Neural crest cell (in vitro differentiated cells): ENCODE measurements around the gene PCDHGC5. TPM values are rescaled to one million over a fixed set of nuclear protein-coding genes. Genes with fewer than 3 reads are reported as not detected.

ENCODE experiments used
- DNase-seq: peaks from one replicate; pipeline ENCODE4 v3.0.0; 2021; ENCODE audit warnings: low read depth, mixed read lengths, low spot score
- H3K27ac Mint-ChIP-seq: one replicate; pipeline ENCODE4 v1.8.0; 2021; ENCODE audit warnings: mild to moderate bottlenecking, mixed read lengths; ENCODE audit not compliant: unreplicated experiment
- H3K27me3 Mint-ChIP-seq: 2 replicates; pipeline ENCODE4 v1.8.0; 2021; ENCODE audit warnings: low read depth, mild to moderate bottlenecking, mixed read lengths
- H3K36me3 Mint-ChIP-seq: 2 replicates; pipeline ENCODE4 v1.8.0; 2021; ENCODE audit warnings: low read depth, mild to moderate bottlenecking, mixed read lengths
- H3K4me1 Mint-ChIP-seq: 2 replicates; pipeline ENCODE4 v1.8.0; 2021; ENCODE audit warnings: mixed read lengths
- H3K4me3 Mint-ChIP-seq: one replicate; pipeline ENCODE4 v1.8.0; 2021; ENCODE audit warnings: mild to moderate bottlenecking, mixed read lengths
- H3K9me3 Mint-ChIP-seq: 2 replicates; pipeline ENCODE4 v1.8.0; 2021; ENCODE audit warnings: mixed read lengths
- CTCF ChIP-seq: fragments of 200-600 bp; sonication (generic); conservative IDR thresholded peaks from 2 replicates; pipeline ENCODE4 v1.5.0; 2021; ENCODE audit warnings: antibody characterized with exemption, mild to moderate bottlenecking
- total RNA-seq: library from RNA; stranded (reverse); gene quantifications from 2 replicates; pipeline ENCODE4 v1.2.1, GENCODE V29; 2021

PCDHGC5 gene
- total RNA-seq, 1 donor from 2014 or later, result 2.2 TPM

DNA sequence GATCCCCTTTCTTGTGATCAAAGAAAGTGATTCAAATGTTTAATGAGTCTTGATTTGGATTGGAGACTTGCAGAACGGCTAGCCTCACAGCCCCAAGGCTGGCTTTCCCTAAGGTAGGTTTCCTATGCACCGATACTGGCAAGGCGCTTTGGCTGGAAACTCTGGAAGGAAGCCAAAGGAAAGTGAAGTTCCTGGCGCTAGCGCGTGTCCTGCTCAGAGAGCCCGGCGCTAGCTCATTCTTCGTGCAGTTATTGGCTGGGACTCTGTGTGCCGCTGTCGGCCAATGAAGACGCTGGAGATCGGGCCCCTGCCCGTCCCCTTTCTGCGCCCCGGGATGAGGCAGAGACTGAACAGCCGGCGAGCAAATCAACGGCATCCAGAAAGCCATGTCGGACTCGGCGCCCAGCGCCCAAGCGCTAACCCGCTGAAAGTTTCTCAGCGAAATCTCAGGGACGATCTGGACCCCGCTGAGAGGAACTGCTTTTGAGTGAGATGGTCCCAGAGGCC lies 13.2 kb upstream of the PCDHGC5 start, which contains the start of gene PCDHGC3:
TSS of gene PCDHGC3 (plus strand) at position 342 of the 507 bp plus-strand sequence. CDS start at position 493, 151 bp downstream.
- H3K9me3 Mint-ChIP-seq, result no peaks in the 10 kb centered on the region

DNA sequence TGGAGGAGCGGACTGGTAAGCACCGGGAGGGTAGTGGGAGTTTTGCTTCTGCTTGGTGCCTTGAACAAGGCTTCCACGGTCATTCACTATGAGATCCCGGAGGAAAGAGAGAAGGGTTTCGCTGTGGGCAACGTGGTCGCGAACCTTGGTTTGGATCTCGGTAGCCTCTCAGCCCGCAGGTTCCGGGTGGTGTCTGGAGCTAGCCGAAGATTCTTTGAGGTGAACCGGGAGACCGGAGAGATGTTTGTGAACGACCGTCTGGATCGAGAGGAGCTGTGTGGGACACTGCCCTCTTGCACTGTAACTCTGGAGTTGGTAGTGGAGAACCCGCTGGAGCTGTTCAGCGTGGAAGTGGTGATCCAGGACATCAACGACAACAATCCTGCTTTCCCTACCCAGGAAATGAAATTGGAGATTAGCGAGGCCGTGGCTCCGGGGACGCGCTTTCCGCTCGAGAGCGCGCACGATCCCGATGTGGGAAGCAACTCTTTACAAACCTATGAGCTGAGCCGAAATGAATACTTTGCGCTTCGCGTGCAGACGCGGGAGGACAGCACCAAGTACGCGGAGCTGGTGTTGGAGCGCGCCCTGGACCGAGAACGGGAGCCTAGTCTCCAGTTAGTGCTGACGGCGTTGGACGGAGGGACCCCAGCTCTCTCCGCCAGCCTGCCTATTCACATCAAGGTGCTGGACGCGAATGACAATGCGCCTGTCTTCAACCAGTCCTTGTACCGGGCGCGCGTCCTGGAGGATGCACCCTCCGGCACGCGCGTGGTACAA lies 12.6 kb upstream of the PCDHGC5 start:
- peaks cover 39% of the 10 kb centered on the region for H3K36me3 Mint-ChIP-seq
- DNase-seq, result peak; percentile 41
- H3K27me3 Mint-ChIP-seq, result no peaks in the 10 kb centered on the region
- TF ChIP-seq CTCF, result no peak
- H3K4me3 Mint-ChIP-seq, result peak overlapping the region; percentile 99
- no peaks in the 10 kb centered on the region for H3K9me3 Mint-ChIP-seq
- peaks cover 58% of the 10 kb centered on the region for H3K4me1 Mint-ChIP-seq
- peak overlapping the region; percentile 96 for H3K27ac Mint-ChIP-seq

More for the DNA sequence above, 13.2 kb upstream of the PCDHGC5 start, which contains the start of gene PCDHGC3:
- Mint-ChIP-seq H3K27me3 (no peaks in the 10 kb centered on the region), H3K4me1 (peaks cover 52% of the 10 kb centered on the region), H3K27ac (peak within 1 kb of the TSS; percentile 96), H3K36me3 (peaks cover 34% of the 10 kb centered on the region), H3K4me3 (peak within 1 kb of the TSS; percentile 99)
- TF ChIP-seq CTCF, result no peak
- DNase-seq, result peak; percentile 72

DNA sequence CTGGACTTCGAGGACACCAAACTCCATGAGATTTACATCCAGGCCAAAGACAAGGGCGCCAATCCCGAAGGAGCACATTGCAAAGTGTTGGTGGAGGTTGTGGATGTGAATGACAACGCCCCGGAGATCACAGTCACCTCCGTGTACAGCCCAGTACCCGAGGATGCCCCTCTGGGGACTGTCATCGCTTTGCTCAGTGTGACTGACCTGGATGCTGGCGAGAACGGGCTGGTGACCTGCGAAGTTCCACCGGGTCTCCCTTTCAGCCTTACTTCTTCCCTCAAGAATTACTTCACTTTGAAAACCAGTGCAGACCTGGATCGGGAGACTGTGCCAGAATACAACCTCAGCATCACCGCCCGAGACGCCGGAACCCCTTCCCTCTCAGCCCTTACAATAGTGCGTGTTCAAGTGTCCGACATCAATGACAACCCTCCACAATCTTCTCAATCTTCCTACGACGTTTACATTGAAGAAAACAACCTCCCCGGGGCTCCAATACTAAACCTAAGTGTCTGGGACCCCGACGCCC lies 11.8 kb upstream of the PCDHGC5 start:
- H3K9me3 Mint-ChIP-seq, result no peaks in the 10 kb centered on the region
- peaks cover 39% of the 10 kb centered on the region for H3K36me3 Mint-ChIP-seq
- no peak for DNase-seq
- H3K4me1 Mint-ChIP-seq, result peaks cover 60% of the 10 kb centered on the region
- peak overlapping the region; percentile 99 for H3K4me3 Mint-ChIP-seq
- TF ChIP-seq CTCF, result no peak
- no peak overlapping the region for H3K27ac Mint-ChIP-seq
- H3K27me3 Mint-ChIP-seq, result no peaks in the 10 kb centered on the region

GRCh38 chr5:141477815-141478214 lies 11.1 kb upstream of the PCDHGC5 start:
- Mint-ChIP-seq H3K4me1 (peaks cover 66% of the 10 kb centered on the region), H3K36me3 (peaks cover 39% of the 10 kb centered on the region), H3K27ac (no peak overlapping the region), H3K9me3 (no peaks in the 10 kb centered on the region), H3K4me3 (peak overlapping the region; percentile 99), H3K27me3 (no peaks in the 10 kb centered on the region)
- TF ChIP-seq CTCF, result no peak
- DNase-seq, result no peak

GRCh38 chr5:141478321-141478945 lies 10.4 kb upstream of the PCDHGC5 start:
- peaks cover 39% of the 10 kb centered on the region for H3K36me3 Mint-ChIP-seq
- H3K4me1 Mint-ChIP-seq, result peaks cover 72% of the 10 kb centered on the region
- H3K9me3 Mint-ChIP-seq, result no peaks in the 10 kb centered on the region
- H3K27me3 Mint-ChIP-seq, result no peaks in the 10 kb centered on the region
- peak overlapping the region; percentile 99 for H3K4me3 Mint-ChIP-seq
- TF ChIP-seq CTCF, result peak; percentile 57
- no peak for DNase-seq
- no peak overlapping the region for H3K27ac Mint-ChIP-seq
